ENCODE data around the gene VWA3A. TPM values are rescaled to one million over a fixed set of nuclear protein-coding genes. Genes with fewer than 3 reads are reported as not detected.

VWA3A gene
- polyA plus RNA-seq, 2 of the 4 experiments (the other 2 are of a cell fraction), result 0.17 TPM; not detected in 1

Other genes with a start within 250 kb of the VWA3A start
- 20.9 and 30.5 TPM in 2 replicates for gene NPIPB4, start 234.8 kb upstream of the VWA3A start, polyA plus RNA-seq (2011; rRNA removed)
- gene NPIPB4, start 234.8 kb upstream of the VWA3A start, polyA plus RNA-seq (2017; fragmentation: RNase III; extraction: RNeasy Plus Mini Kit Qiagen cat#74134 plus additional on column Dnase treatment), result 24.4 to 29.2 TPM (median 25.5 TPM) in 3 replicates
- gene UQCRC2, start 139.2 kb upstream of the VWA3A start, polyA plus RNA-seq (2011; rRNA removed), result 257 and 295 TPM in 2 replicates
- gene UQCRC2, start 139.2 kb upstream of the VWA3A start, polyA plus RNA-seq (2017; fragmentation: RNase III; extraction: RNeasy Plus Mini Kit Qiagen cat#74134 plus additional on column Dnase treatment), result 233 to 253 TPM (median 237 TPM) in 3 replicates
- not detected in 2 replicates for gene PDZD9, start 91.4 kb upstream of the VWA3A start, polyA plus RNA-seq (2011; rRNA removed)
- gene PDZD9, start 91.4 kb upstream of the VWA3A start, polyA plus RNA-seq (2017; fragmentation: RNase III; extraction: RNeasy Plus Mini Kit Qiagen cat#74134 plus additional on column Dnase treatment), result not detected in 3 replicates
- gene MOSMO, start 84.4 kb upstream of the VWA3A start, polyA plus RNA-seq (2011; rRNA removed), result 14.4 and 14.7 TPM in 2 replicates
- 9.6 to 10.6 TPM (median 9.7 TPM) in 3 replicates for gene MOSMO, start 84.4 kb upstream of the VWA3A start, polyA plus RNA-seq (2017; fragmentation: RNase III; extraction: RNeasy Plus Mini Kit Qiagen cat#74134 plus additional on column Dnase treatment)
- not detected in 2 replicates for gene SDR42E2, start 70.0 kb downstream of the VWA3A start, polyA plus RNA-seq (2011; rRNA removed)
- gene SDR42E2, start 70.0 kb downstream of the VWA3A start, polyA plus RNA-seq (2017; fragmentation: RNase III; extraction: RNeasy Plus Mini Kit Qiagen cat#74134 plus additional on column Dnase treatment), result not detected in 3 replicates
- gene EEF2K, start 113.7 kb downstream of the VWA3A start, polyA plus RNA-seq (2011; rRNA removed), result 8.2 and 11.6 TPM in 2 replicates
- 8.6 to 10.0 TPM (median 9.4 TPM) in 3 replicates for gene EEF2K, start 113.7 kb downstream of the VWA3A start, polyA plus RNA-seq (2017; fragmentation: RNase III; extraction: RNeasy Plus Mini Kit Qiagen cat#74134 plus additional on column Dnase treatment)
- gene POLR3E, start 204.9 kb downstream of the VWA3A start, polyA plus RNA-seq (2011; rRNA removed), result 77.9 and 93.0 TPM in 2 replicates
- gene POLR3E, start 204.9 kb downstream of the VWA3A start, polyA plus RNA-seq (2017; fragmentation: RNase III; extraction: RNeasy Plus Mini Kit Qiagen cat#74134 plus additional on column Dnase treatment), result 50.0 to 54.6 TPM (median 50.3 TPM) in 3 replicates

Measured in A549 (cell line).